Mesendoderm (in vitro differentiated cells): ENCODE measurements around the gene SFMBT2.
"Not testable (repeated sequence)": the region's sequence is repeated elsewhere in the genome, so short reads cannot be mapped to it uniquely, and the experiment has no call there.

Source experiments
- DNase-seq: peaks from one replicate; pipeline ENCODE4 v3.0.0; 2013
- H2AK5ac ChIP-seq: 2 replicates; pipeline ENCODE4 v1.6.1; 2013; ENCODE audit warnings: low read length, inconsistent platforms
- H2BK120ac ChIP-seq: 2 replicates; pipeline ENCODE4 v1.6.1; 2013; ENCODE audit warnings: low read depth, mild to moderate bottlenecking, low read length, moderate library complexity, mixed read lengths
- H2BK15ac ChIP-seq: replicated peaks from 2 replicates; pipeline ENCODE4 v1.6.1; 2013; ENCODE audit warnings: low read depth, mild to moderate bottlenecking, moderate library complexity
- H2BK5ac ChIP-seq: 2 replicates; pipeline ENCODE4 v1.6.1; 2013; ENCODE audit warnings: low read length, inconsistent platforms
- H3K18ac ChIP-seq: 2 replicates; pipeline ENCODE4 v1.6.1; 2013; ENCODE audit warnings: mild to moderate bottlenecking, low read length, mixed read lengths
- H3K23ac ChIP-seq: one replicate; pipeline ENCODE4 v1.6.1; 2013; ENCODE audit warnings: low read length
- H3K27ac ChIP-seq: 2 replicates; pipeline ENCODE4 v1.5.1; 2013; ENCODE audit warnings: low read depth, mild to moderate bottlenecking, inconsistent platforms, low read length, moderate library complexity
- H3K27me3 ChIP-seq: 2 replicates; pipeline ENCODE4 v1.6.1; 2013; ENCODE audit warnings: low read length, control low read depth, mild to moderate bottlenecking, inconsistent platforms; ENCODE audit not compliant: insufficient read depth, poor library complexity
- H3K36me3 ChIP-seq: 2 replicates; pipeline ENCODE4 v1.6.1; 2013; ENCODE audit warnings: low read length, inconsistent platforms; ENCODE audit not compliant: control insufficient read depth, insufficient read depth
- H3K4ac ChIP-seq: one replicate; pipeline ENCODE4 v1.6.1; 2013; ENCODE audit warnings: low read depth, mild to moderate bottlenecking, low read length, moderate library complexity
- H3K4me1 ChIP-seq: 2 replicates; pipeline ENCODE4 v1.6.1; 2013; ENCODE audit warnings: low read depth, low read length, inconsistent platforms; ENCODE audit not compliant: control insufficient read depth
- H3K4me2 ChIP-seq: 2 replicates; pipeline ENCODE4 v1.6.1; 2013; ENCODE audit warnings: low read length
- H3K4me3 ChIP-seq: 2 replicates; pipeline ENCODE4 v1.5.1; 2013; ENCODE audit warnings: mild to moderate bottlenecking, low read length
- H3K56ac ChIP-seq: one replicate; pipeline ENCODE4 v1.6.1; 2013; ENCODE audit warnings: low read length
- H3K79me1 ChIP-seq: 2 replicates; pipeline ENCODE4 v1.6.1; 2013; ENCODE audit warnings: low read length, inconsistent platforms
- H3K79me2 ChIP-seq: 2 replicates; pipeline ENCODE4 v1.6.1; 2013; ENCODE audit warnings: mild to moderate bottlenecking, low read length; ENCODE audit not compliant: control insufficient read depth, insufficient read depth
- H3K9ac ChIP-seq: 2 replicates; pipeline ENCODE4 v1.6.1; 2013; ENCODE audit warnings: low read length, inconsistent platforms
- H4K5ac ChIP-seq: one replicate; pipeline ENCODE4 v1.6.1; 2013; ENCODE audit warnings: low read length
- H4K8ac ChIP-seq: one replicate; pipeline ENCODE4 v1.6.1; 2013; ENCODE audit warnings: low read depth, mild to moderate bottlenecking, control low read depth, low read length, moderate library complexity
- WGBS: extraction: QIAGEN DNeasy Blood & Tissue Kit; methylation state at CpG from one replicate; pipeline ENCODE4 v1.1.7; 2013; ENCODE audit warnings: low lambda C conversion rate, missing lambda C conversion rate; ENCODE audit not compliant: insufficient coverage; ENCODE audit errors: extremely low coverage; 5-methylcytosine and 5-hydroxymethylcytosine counted together

Gene SFMBT2

DNA sequence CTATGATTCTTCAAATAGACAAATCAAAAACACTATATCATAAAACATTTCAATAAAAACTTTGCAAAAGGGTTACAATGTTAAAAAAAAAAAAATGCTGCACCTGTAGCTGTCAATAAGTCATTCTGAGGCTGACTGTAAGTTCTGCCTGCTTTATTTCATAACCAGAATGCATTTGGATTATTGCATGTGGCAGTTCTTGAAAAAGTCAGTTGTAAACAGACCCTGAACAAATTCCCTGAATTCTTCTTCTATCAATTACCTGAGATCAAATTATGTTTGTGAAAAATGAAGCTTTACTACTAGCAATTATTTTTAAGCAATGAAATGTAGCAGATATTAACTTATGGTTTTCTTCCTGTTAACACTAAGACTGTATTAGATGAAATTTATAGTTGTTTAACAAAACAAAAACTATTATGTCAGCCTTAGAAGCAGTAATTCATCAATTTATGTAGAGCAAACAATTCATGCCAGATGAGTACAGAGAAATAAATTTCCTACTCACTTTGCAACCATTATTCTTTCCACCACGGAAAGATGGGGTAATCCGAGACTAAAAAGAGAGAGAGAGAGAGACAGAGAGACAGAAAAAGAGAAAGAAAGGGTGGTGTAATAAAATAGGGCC lies 107.8 kb downstream of the SFMBT2 start:
- H3K4me1 ChIP-seq, result peaks cover 5% of the 10 kb centered on the region
- H3K27me3 ChIP-seq, result no peaks in the 10 kb centered on the region
- DNase-seq, result no peak
- H3K36me3 ChIP-seq, result no peaks in the 10 kb centered on the region
- H3K4me3 ChIP-seq, result no peak overlapping the region
- no peak overlapping the region for H3K4ac ChIP-seq
- no peak overlapping the region for H4K5ac ChIP-seq
- H3K79me1 ChIP-seq, result peaks cover 2% of the 10 kb centered on the region
- no peak overlapping the region for H2BK5ac ChIP-seq
- WGBS, result no CpG with 5 or more reads among the region's 2 CpGs
- H3K9ac ChIP-seq, result no peak overlapping the region
- no peak overlapping the region for H2AK5ac ChIP-seq
- no peak overlapping the region for H2BK120ac ChIP-seq
- H3K4me2 ChIP-seq, result no peak overlapping the region
- no peaks in the 10 kb centered on the region for H3K79me2 ChIP-seq
- H3K27ac ChIP-seq, result no peak overlapping the region
- no peak overlapping the region for H3K23ac ChIP-seq
- no peak overlapping the region for H2BK15ac ChIP-seq
- no peak overlapping the region for H3K56ac ChIP-seq
- H3K18ac ChIP-seq, result no peak overlapping the region
- H4K8ac ChIP-seq, result no peak overlapping the region

DNA sequence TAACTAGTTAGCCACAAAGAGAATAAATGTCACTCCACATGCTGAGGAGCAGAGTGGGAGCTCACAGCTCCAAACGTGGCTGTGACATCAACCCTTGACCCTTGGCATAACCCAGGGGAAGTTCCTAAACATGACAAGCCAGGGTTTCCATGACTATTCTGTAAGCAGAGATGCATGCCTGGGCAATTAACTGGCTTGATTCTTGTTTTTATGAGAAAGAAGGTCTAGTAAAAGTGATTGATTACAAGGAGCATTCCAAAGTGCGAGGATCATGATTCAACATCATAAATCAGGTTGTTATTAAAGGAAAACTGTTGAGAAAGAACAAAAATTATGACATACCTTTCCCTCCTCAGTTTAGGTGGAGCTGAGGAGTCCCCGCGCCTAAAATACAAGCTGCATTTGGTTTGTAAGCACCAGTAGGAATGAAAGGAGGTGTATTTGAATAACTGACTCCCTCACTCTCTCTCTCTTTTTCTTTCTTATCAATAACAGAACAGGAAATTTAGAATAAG lies 108.4 kb downstream of the SFMBT2 start:
- Histone ChIP-seq H3K4me1 (peaks cover 5% of the 10 kb centered on the region), H3K18ac (no peak overlapping the region), H3K9ac (no peak overlapping the region), H3K27ac (no peak overlapping the region), H3K79me2 (no peaks in the 10 kb centered on the region), H3K79me1 (peaks cover 2% of the 10 kb centered on the region), H3K23ac (no peak overlapping the region), H3K4me2 (no peak overlapping the region), H2BK120ac (no peak overlapping the region), H4K8ac (no peak overlapping the region), H3K27me3 (no peaks in the 10 kb centered on the region), H3K4me3 (no peak overlapping the region), H2BK5ac (no peak overlapping the region), H3K36me3 (no peaks in the 10 kb centered on the region), H2BK15ac (no peak overlapping the region), H2AK5ac (no peak overlapping the region), H3K4ac (no peak overlapping the region), H4K5ac (no peak overlapping the region), H3K56ac (no peak overlapping the region)
- WGBS, result no CpG with 5 or more reads among the region's 4 CpGs
- no peak for DNase-seq

DNA sequence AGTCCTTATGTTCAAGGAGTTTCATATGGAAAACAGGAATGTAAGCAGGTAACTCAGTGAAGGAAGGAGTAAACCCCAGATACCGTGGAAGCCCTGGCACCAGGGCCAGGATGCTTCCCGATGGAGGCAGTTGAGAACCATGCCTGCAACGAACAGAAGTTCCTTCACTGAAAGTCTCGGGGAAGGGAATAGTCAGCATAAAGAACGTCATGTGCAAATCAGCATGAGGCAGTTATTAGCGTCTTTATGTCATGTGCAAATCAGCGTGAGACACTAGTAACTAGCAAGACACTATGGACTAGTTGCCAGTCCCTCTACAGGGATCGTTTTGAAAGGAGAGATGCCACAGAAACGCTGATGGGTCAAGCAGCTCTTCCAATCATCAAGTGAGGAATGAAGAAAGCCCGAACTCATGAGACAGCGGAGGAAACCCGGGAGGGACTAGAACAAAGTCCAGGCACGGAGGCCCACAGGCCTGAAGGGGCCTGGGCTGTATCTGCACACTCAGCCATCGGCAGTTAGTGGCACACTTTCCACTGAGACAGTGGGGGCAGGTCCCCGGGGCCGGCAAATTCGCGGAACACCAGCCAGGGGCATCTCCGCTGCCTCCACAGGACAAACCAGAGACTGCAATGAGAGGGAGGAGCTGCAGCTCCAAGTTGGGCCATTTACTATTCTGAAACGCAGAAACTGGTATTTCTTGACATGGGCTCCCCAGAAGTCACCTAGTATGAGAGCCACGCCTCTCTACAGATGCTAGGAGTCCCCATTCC lies 109.6 kb downstream of the SFMBT2 start:
- Histone ChIP-seq H3K56ac (no peak overlapping the region), H3K4me1 (peaks cover 5% of the 10 kb centered on the region), H3K4ac (no peak overlapping the region), H3K18ac (no peak overlapping the region), H2BK120ac (no peak overlapping the region), H4K8ac (no peak overlapping the region), H3K79me2 (no peaks in the 10 kb centered on the region), H3K27me3 (no peaks in the 10 kb centered on the region), H2BK15ac (no peak overlapping the region), H3K36me3 (no peaks in the 10 kb centered on the region), H3K9ac (no peak overlapping the region), H3K79me1 (peaks cover 2% of the 10 kb centered on the region), H3K23ac (no peak overlapping the region), H4K5ac (no peak overlapping the region), H2AK5ac (no peak overlapping the region), H3K4me2 (no peak overlapping the region), H3K4me3 (no peak overlapping the region), H2BK5ac (no peak overlapping the region), H3K27ac (no peak overlapping the region)
- DNase-seq, result peak; percentile 70
- no CpG with 5 or more reads among the region's 21 CpGs for WGBS

DNA sequence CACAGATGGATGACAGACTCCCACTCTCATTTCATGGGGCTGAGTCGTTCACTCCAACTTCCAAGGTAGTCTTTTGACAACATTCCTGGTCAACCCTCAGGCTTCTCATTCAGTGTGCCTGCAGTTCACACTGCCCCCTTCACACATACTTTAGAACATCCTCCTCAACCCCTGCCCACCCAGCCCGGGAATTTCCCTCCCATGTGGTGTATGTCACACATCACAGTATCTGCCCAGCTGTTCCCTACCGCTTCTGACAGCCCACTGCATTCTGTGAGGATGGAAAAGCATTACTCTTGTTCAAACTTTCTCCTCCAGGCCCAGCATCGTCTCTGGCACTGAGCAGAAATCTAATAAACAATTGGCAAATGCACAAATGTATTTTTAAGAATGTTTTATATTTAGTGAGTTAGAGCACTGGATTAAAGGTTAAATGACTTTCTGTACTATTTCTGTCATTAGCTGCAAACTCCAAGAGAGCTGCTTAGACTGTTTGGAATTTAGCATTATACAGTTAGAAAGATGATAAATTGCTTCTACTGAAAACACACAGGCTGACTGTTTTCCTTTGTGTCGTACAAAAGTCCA lies 110.4 kb downstream of the SFMBT2 start:
- Histone ChIP-seq H3K79me2 (no peaks in the 10 kb centered on the region), H3K36me3 (no peaks in the 10 kb centered on the region), H3K27ac (no peak overlapping the region), H3K9ac (no peak overlapping the region), H3K56ac (no peak overlapping the region), H3K79me1 (peaks cover 2% of the 10 kb centered on the region), H4K8ac (no peak overlapping the region), H3K4me2 (no peak overlapping the region), H3K27me3 (no peaks in the 10 kb centered on the region), H3K4me1 (peaks cover 5% of the 10 kb centered on the region), H3K4me3 (no peak overlapping the region), H2BK15ac (no peak overlapping the region), H4K5ac (no peak overlapping the region), H2BK120ac (no peak overlapping the region), H3K18ac (no peak overlapping the region), H3K23ac (no peak overlapping the region), H3K4ac (no peak overlapping the region), H2AK5ac (no peak overlapping the region), H2BK5ac (no peak overlapping the region)
- WGBS, result no CpG with 5 or more reads among the region's 5 CpGs
- peak; percentile 89 for DNase-seq

DNA sequence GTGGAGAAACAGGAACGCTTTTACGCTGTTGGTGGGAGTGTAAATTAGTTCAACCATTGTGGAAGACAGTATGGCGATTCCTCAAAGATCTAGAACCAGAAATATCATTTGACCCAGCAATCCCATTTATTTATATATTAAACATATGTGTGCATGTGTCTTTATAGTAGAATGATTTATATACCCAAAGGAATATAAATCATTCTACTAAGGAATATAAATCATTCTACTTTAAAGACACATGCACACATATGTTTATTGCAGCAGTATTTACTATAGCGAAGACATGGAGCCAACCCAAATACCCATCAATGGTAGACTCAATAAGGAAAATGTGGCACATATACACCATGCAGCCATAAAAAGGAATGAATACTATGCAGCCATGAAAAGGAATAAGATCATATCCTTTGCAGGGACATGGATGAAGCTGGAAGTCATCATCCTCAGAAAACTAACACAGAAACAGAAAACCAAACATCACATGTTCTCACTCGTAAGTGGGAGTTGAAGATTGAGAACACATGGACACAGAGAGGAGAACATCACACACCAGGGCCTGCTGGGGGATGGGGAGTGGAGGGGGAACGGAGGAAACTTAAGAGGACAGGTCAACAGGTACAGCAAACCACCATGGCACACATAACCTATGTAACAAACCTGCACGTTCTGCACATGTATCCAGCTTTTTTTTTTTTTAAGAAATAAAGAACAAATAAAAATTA lies 111.1 kb downstream of the SFMBT2 start:
- not testable (repeated sequence) for H3K27ac ChIP-seq
- WGBS, result no CpG with 5 or more reads among the region's 7 CpGs

More for the DNA sequence above, 111.1 kb downstream of the SFMBT2 start:
- not testable (repeated sequence) for H3K4me2 ChIP-seq, DNase-seq, H2BK5ac ChIP-seq, H3K4me1 ChIP-seq, H3K27me3 ChIP-seq, H3K36me3 ChIP-seq, H3K79me1 ChIP-seq, H3K9ac ChIP-seq, H3K23ac ChIP-seq, H4K8ac ChIP-seq, H2BK120ac ChIP-seq, H3K18ac ChIP-seq, H3K4me3 ChIP-seq, H3K4ac ChIP-seq, H2BK15ac ChIP-seq, H2AK5ac ChIP-seq, H4K5ac ChIP-seq, H3K56ac ChIP-seq, H3K79me2 ChIP-seq
